OCI-LY7 (cell line): Measurements from ENCODE around the gene HDAC7. TPM values are rescaled to one million over a fixed set of nuclear protein-coding genes. Genes with fewer than 3 reads are reported as not detected.
A peak's percentile ranks its signal among the peaks of the same experiment; 100 is the strongest.

ENCODE experiments used
- BruUV-seq: library from RNA; stranded (reverse); fragments of 400-500 nt; replicated peaks from 2 replicates; lab custom pipeline; 2021; lab: Mats Ljungman, UMichigan
- CTCF ChIA-PET: fragments of 300-600 bp; sonication (Branson Sonifier 250); formaldehyde crosslinking; loops from one replicate; lab custom pipeline; 2022; ENCODE audit warnings: antibody characterized with exemption; ENCODE audit not compliant: unreplicated experiment; lab: Charles Lee
- POLR2A ChIA-PET: fragments of 300-600 bp; sonication (Branson Sonifier 250); formaldehyde crosslinking; loops from one replicate; lab custom pipeline; 2022; ENCODE audit warnings: antibody characterized with exemption; lab: Charles Lee
- DNase-seq: peaks from one replicate; pipeline ENCODE4 v3.0.0-alpha.2; 2015; ENCODE audit warnings: low spot score
- H2AFZ ChIP-seq: fragments of 200-600 bp; sonication (generic), shearing (Covaris generic); 2 replicates; pipeline ENCODE4 v1.6.1; 2014; ENCODE audit warnings: mild to moderate bottlenecking, antibody characterized with exemption, low read length, moderate library complexity
- H3K27ac ChIP-seq: fragments of 200-600 bp; sonication (generic); 2 replicates; pipeline ENCODE4 v1.5.1; 2014; ENCODE audit warnings: mixed run types, low read depth, mild to moderate bottlenecking, moderate library complexity, low read length, inconsistent platforms; ENCODE audit not compliant: poor library complexity, severe bottlenecking
- H3K36me3 ChIP-seq: fragments of 200-600 bp; sonication (generic); 2 replicates; pipeline ENCODE4 v1.6.1; 2014; ENCODE audit warnings: mild to moderate bottlenecking, antibody characterized with exemption, low read length, moderate library complexity, mixed read lengths; ENCODE audit not compliant: insufficient read depth
- H3K4me1 ChIP-seq: fragments of 200-600 bp; sonication (generic); 2 replicates; pipeline ENCODE4 v1.5.1; 2014; ENCODE audit warnings: mild to moderate bottlenecking, low read length; ENCODE audit not compliant: insufficient read depth, poor library complexity, severe bottlenecking
- H3K4me2 ChIP-seq: fragments of 200-600 bp; sonication (generic); 2 replicates; pipeline ENCODE4 v1.6.1; 2014; ENCODE audit warnings: mild to moderate bottlenecking, low read length
- H3K4me3 ChIP-seq: fragments of 200-600 bp; sonication (generic); 2 replicates; pipeline ENCODE4 v1.5.1; 2014; ENCODE audit warnings: mild to moderate bottlenecking, low read depth, low read length; ENCODE audit not compliant: poor library complexity, severe bottlenecking
- H3K79me2 ChIP-seq: fragments of 200-600 bp; sonication (generic); 2 replicates; pipeline ENCODE4 v1.6.1; 2016; ENCODE audit warnings: low read depth, mild to moderate bottlenecking, low read length, moderate library complexity, mixed read lengths; ENCODE audit not compliant: insufficient read depth
- H3K9me2 ChIP-seq: fragments of 200-600 bp; sonication (generic); 2 replicates; pipeline ENCODE4 v1.6.1; 2016; ENCODE audit warnings: mild to moderate bottlenecking, low read length, mixed read lengths; ENCODE audit not compliant: insufficient read depth
- H3K9me3 ChIP-seq: fragments of 200-600 bp; sonication (generic); 2 replicates; pipeline ENCODE4 v1.6.1; 2014; ENCODE audit warnings: mild to moderate bottlenecking, mixed run types, low read length, mixed read lengths
- H4K20me1 ChIP-seq: fragments of 200-600 bp; sonication (generic); 2 replicates; pipeline ENCODE4 v1.6.1; 2014; ENCODE audit warnings: mild to moderate bottlenecking, antibody characterized with exemption, low read length, moderate library complexity, mixed read lengths; ENCODE audit not compliant: insufficient read depth
- CTCF ChIP-seq: fragments of 200-600 bp; sonication (generic); conservative IDR thresholded peaks from 2 replicates; pipeline ENCODE4 v1.5.1; 2014; ENCODE audit warnings: mild to moderate bottlenecking, antibody characterized with exemption, low read length, moderate library complexity, mixed read lengths
- EZH2phosphoT487 ChIP-seq: fragments of 200-600 bp; sonication (generic); IDR thresholded peaks from 2 replicates; pipeline ENCODE4 v1.6.1; 2018; ENCODE audit warnings: low read depth, borderline replicate concordance, mild to moderate bottlenecking, mixed run types, antibody characterized with exemption, low read length, moderate library complexity, mixed read lengths
- intact Hi-C: fragments of 100-400 bp; cut with micrococcal nuclease; formaldehyde crosslinking; loops from one replicate; pipeline ENCODE4 v1.10.0; 2022; ENCODE audit not compliant: unreplicated experiment
- total RNA-seq, 2 experiments: library from RNA; depleted of rRNA in 1 of 2; stranded (reverse); fragments of >200 nt in 1 of 2; shearing (Covaris generic) in 1 of 2; gene quantifications; 2 replicates each; pipeline ENCODE4 v1.2.3, GENCODE V29; 2014 to 2022

Gene HDAC7
- total RNA-seq, 2 experiments from 2014 or later: 45.9 to 131 TPM

- no peak overlapping the region for H3K27ac ChIP-seq
- no peak for DNase-seq
- H3K36me3 ChIP-seq: no peaks in the 10 kb centered on the region
- intact Hi-C loops: no loop called here
- CTCF ChIA-PET: interaction anchor here (0.7 to 1.9 kb wide), 5 partner anchors 11 to 87 kb away, joined by 3 to 7 read pairs (median 3); no protein-coding TSS in a partner anchor
- POLR2A ChIA-PET: interaction anchor here (0.9 to 14.2 kb wide), 6 partner anchors 8 to 291 kb away, joined by 3 to 342 read pairs (median 4); partner anchors contain the start of genes HDAC7 and PFKM
- peak overlapping the region; percentile 38 for H3K4me2 ChIP-seq
- H3K9me3 ChIP-seq: no peaks in the 10 kb centered on the region
- peaks cover 90% of the 10 kb centered on the region for H3K4me1 ChIP-seq
- TF ChIP-seq EZH2phosphoT487 (no peak), CTCF (no peak)
- no TSS peak for BruUV-seq
- H2AFZ ChIP-seq: peak overlapping the region; percentile 3; the same call in 1 of the 2 replicates
- H3K9me2 ChIP-seq: no peaks in the 10 kb centered on the region
- H3K79me2 ChIP-seq: no peaks in the 10 kb centered on the region
- no peak overlapping the region for H3K4me3 ChIP-seq
- no peaks in the 10 kb centered on the region for H4K20me1 ChIP-seq
Observed at GRCh38 chr12:47828008-47828975, 8.6 kb upstream of the HDAC7 start.

- Histone ChIP-seq H3K4me1 (peaks cover 75% of the 10 kb centered on the region), H3K9me3 (no peaks in the 10 kb centered on the region), H3K36me3 (no peaks in the 10 kb centered on the region), H3K4me3 (no peak overlapping the region), H4K20me1 (no peaks in the 10 kb centered on the region), H3K4me2 (0 out of 2 replicates have a peak overlapping the region, but pooled peaks have one; percentile 37), H3K79me2 (no peaks in the 10 kb centered on the region), H3K9me2 (no peaks in the 10 kb centered on the region), H2AFZ (no peak overlapping the region), H3K27ac (peak overlapping the region; percentile 35)
- no peak for DNase-seq
- intact Hi-C loops: no loop called here
- ChIA-PET POLR2A (interaction anchor here (1.7 to 14.2 kb wide), 3 partner anchors 9 to 15 kb away, joined by 7 to 342 read pairs (median 11); no protein-coding TSS in a partner anchor), CTCF (no interaction called here)
- no TSS peak for BruUV-seq
- TF ChIP-seq EZH2phosphoT487 (no peak), CTCF (no peak)
Observed at GRCh38 chr12:47825173-47825639, 5.5 kb upstream of the HDAC7 start.
